Gastrocnemius medialis (tissue), 4 donors: ENCODE measurements around the gene TCF7L2. TPM values are rescaled to one million over a fixed set of nuclear protein-coding genes. Genes with fewer than 3 reads are reported as not detected.

ENCODE experiments used
- ATAC-seq, 2 donors: fragments of 150-250 bp; one replicate each; pipeline ENCODE4 v1.9.1; 2016
- DNase-seq, 2 donors: peaks; one replicate each; pipeline ENCODE4 v3.0.0-alpha.2; 2019
- H3K27ac ChIP-seq, 4 donors: fragments of 200-600 bp; sonication (generic); 1 replicate in 1 of 4; 2 replicates in 3 of 4; pipeline ENCODE4 v1.5.1; 2016 to 2018; ENCODE audit warnings: mild to moderate bottlenecking in 2 of 4, moderate library complexity in 1 of 4
- H3K27me3 ChIP-seq, 3 donors: fragments of 200-600 bp; sonication (generic) in 2 of 3; 1 replicate in 1 of 3; 2 replicates in 2 of 3; pipeline versions ENCODE4 v1.5.1 to v1.6.0; 2016 to 2019; ENCODE audit warnings: mild to moderate bottlenecking in 1 of 3, moderate library complexity in 1 of 3
- H3K36me3 ChIP-seq, 2 donors: fragments of 200-600 bp; sonication (generic) in 1 of 2; one replicate each; pipeline ENCODE4 v1.5.1; 2017 to 2018
- H3K4me1 ChIP-seq, 2 donors: fragments of 200-600 bp; sonication (generic) in 1 of 2; one replicate each; pipeline ENCODE4 v1.5.1; 2016 to 2017; ENCODE audit warnings: mild to moderate bottlenecking in 2 of 2
- H3K4me3 ChIP-seq, 4 donors: fragments of 200-600 bp; sonication (generic) in 3 of 4; 1 replicate in 1 of 4; 2 replicates in 3 of 4; pipeline ENCODE4 v1.5.1; 2016 to 2019; ENCODE audit warnings: mild to moderate bottlenecking in 2 of 4
- H3K9me3 ChIP-seq, 3 donors: fragments of 200-600 bp; sonication (generic) in 2 of 3; 1 replicate in 1 of 3; 2 replicates in 2 of 3; pipeline ENCODE4 v1.5.1; 2016 to 2019
- CTCF ChIP-seq, 5 experiments: fragments of 450-650 bp in 3 of 5; fragments of 200-600 bp in 2 of 5; sonication (generic) in 2 of 5; IDR thresholded peaks in 4 of 5; conservative IDR thresholded peaks in 1 of 5; 1 replicate in 4 of 5; 2 replicates in 1 of 5; pipeline ENCODE4 v1.5.1; 2016 to 2019; ENCODE audit warnings: antibody characterized with exemption in 5 of 5, mild to moderate bottlenecking in 3 of 5, moderate library complexity in 3 of 5
- POLR2A ChIP-seq, 2 donors: fragments of 450-650 bp; IDR thresholded peaks; one replicate each; pipeline ENCODE4 v1.6.1; 2017; ENCODE audit warnings: antibody characterized with exemption in 2 of 2, mild to moderate bottlenecking in 2 of 2, moderate library complexity in 2 of 2
- in situ Hi-C, 4 donors: fragments of 200-750 bp; cut with MboI; loops; one replicate each; pipeline versions ENCODE4 v1.15.0 to v1.8.0; 2017; ENCODE audit warnings: low sequenced_read_pairs in 4 of 4
- intact Hi-C: fragments of 100-400 bp; cut with DNase I; formaldehyde crosslinking; loops from one replicate; pipeline ENCODE4 v1.15.1; 2023; ENCODE audit warnings: low total_unique reads
- total RNA-seq, 4 donors: library from RNA; depleted of rRNA; stranded (reverse); fragments of >200 nt; gene quantifications; one replicate each; pipeline versions ENCODE4 v1.1.0 to v1.2.3, GENCODE V29; 2016

TCF7L2 gene
- total RNA-seq, 4 donors from 2014 or later: 4.6 to 5.1 (median 5.0) TPM

DNA sequence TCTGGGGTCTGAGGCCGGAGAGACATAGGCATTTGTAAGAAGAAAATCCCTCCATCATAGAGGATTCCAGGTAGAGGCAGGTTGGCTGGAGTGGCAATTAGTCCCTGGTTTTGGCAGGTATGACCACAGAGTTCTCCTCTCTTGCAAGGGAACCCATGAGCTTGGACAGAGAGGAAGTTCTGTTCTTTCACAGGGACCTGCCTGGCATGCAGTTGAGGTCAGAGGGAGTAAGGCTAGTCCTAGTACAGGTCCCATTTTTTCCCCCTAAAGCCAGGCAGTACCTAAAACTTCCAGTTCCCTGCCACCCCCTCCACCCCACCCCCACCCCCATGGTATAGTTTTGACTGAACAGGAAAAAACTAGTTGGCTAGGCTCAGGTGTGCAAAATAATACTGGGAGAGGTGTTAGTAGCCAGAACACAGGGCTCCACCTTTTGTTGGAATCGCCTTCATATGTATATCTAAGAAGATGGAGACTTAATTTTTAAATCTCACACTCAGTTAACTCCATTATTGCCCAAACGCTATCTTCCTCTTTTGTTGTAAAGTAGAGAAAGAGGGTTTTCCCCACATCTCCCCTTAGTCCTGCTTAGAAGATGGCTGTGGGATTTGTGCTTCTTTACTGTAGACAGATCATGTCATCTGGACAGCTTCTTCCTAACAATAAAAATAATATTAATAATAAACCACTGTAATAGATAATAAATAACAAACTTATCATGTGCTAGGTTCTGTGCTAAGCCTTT lies 188.1 kb downstream of the TCF7L2 start:
- H3K36me3 ChIP-seq: peaks cover 0 to 12% of the 10 kb centered on the region in 2 donors
- no peaks in the 10 kb centered on the region for H3K9me3 ChIP-seq
- in situ Hi-C loops (loop anchor here in 3 of 4 donors (25.0 kb wide), 3 partner anchors 249 to 576 kb away; no protein-coding TSS in a partner anchor), intact Hi-C loops (no loop called here)
- no peak for ATAC-seq
- no peak overlapping the region for H3K27ac ChIP-seq
- H3K4me3 ChIP-seq: no peak overlapping the region
- no peak for DNase-seq
- TF ChIP-seq POLR2A (IDR thresholded peaks at IDR 0.05) (no peak), CTCF (IDR thresholded peaks at IDR 0.05 in 4 of 5, conservative IDR thresholded peaks at IDR 0.05 in 1 of 5) (no peak)
- H3K4me1 ChIP-seq: peaks cover 3 to 5% of the 10 kb centered on the region in 2 donors
- H3K27me3 ChIP-seq: no peaks in the 10 kb centered on the region

DNA sequence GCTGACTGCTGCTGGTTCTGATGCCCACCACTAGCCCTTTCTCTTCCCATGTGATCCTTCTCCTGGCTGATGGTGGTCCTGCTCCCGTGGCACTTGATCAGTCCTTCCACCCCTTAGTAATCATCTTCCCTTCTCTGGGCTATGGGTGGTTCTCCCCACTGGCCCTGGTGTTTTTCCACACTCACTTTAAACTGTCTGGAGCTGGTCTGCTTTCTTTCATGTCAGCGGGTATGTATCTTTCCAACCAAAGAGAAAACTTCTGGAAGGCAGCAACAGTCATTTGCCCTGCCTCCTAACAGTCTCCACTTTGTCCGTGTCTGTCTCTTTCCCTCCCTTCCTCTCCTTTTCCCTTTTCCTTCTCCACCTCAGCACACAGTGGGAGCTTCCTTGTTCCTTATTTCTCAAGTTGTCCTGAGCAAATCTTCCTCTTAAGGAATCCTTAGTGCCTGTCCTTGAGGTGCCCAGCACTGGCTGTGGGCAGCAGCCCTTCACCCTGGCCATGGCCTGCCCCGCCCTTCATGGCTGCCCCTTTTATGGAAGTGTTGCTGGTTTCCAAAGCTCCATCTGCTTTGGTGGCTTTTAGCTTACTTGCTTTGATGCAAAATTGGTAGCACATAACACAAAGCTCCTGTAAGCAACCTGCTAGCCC lies 189.0 kb downstream of the TCF7L2 start:
- peaks cover 0 to 14% of the 10 kb centered on the region in 2 donors for H3K36me3 ChIP-seq
- TF ChIP-seq POLR2A (IDR thresholded peaks at IDR 0.05) (no peak), CTCF (IDR thresholded peaks at IDR 0.05 in 4 of 5, conservative IDR thresholded peaks at IDR 0.05 in 1 of 5) (no peak)
- H3K27ac ChIP-seq: no peak overlapping the region
- in situ Hi-C loops: loop anchor here in 3 of 4 donors (25.0 kb wide), 3 partner anchors 248 to 577 kb away; no protein-coding TSS in a partner anchor
- H3K4me3 ChIP-seq: no peak overlapping the region
- H3K4me1 ChIP-seq: no peaks in the 10 kb centered on the region
- no peaks in the 10 kb centered on the region for H3K27me3 ChIP-seq
- no peaks in the 10 kb centered on the region for H3K9me3 ChIP-seq
- intact Hi-C loops: no loop called here
- ATAC-seq (no peak), DNase-seq (no peak)

GRCh38 chr10:113139699-113140098 lies 189.7 kb downstream of the TCF7L2 start:
- Histone ChIP-seq H3K27me3 (no peaks in the 10 kb centered on the region), H3K36me3 (peaks cover 0 to 14% of the 10 kb centered on the region in 2 donors), H3K4me1 (no peaks in the 10 kb centered on the region), H3K27ac (no peak overlapping the region), H3K4me3 (no peak overlapping the region), H3K9me3 (no peaks in the 10 kb centered on the region)
- ATAC-seq: no peak
- no peak for TF ChIP-seq POLR2A (IDR thresholded peaks at IDR 0.05)
- no peak for TF ChIP-seq CTCF (IDR thresholded peaks at IDR 0.05 in 4 of 5, conservative IDR thresholded peaks at IDR 0.05 in 1 of 5)
- intact Hi-C loops: no loop called here
- in situ Hi-C loops: loop anchor here in 3 of 4 donors (25.0 kb wide), 3 partner anchors 248 to 577 kb away; no protein-coding TSS in a partner anchor
- DNase-seq: no peak

DNA sequence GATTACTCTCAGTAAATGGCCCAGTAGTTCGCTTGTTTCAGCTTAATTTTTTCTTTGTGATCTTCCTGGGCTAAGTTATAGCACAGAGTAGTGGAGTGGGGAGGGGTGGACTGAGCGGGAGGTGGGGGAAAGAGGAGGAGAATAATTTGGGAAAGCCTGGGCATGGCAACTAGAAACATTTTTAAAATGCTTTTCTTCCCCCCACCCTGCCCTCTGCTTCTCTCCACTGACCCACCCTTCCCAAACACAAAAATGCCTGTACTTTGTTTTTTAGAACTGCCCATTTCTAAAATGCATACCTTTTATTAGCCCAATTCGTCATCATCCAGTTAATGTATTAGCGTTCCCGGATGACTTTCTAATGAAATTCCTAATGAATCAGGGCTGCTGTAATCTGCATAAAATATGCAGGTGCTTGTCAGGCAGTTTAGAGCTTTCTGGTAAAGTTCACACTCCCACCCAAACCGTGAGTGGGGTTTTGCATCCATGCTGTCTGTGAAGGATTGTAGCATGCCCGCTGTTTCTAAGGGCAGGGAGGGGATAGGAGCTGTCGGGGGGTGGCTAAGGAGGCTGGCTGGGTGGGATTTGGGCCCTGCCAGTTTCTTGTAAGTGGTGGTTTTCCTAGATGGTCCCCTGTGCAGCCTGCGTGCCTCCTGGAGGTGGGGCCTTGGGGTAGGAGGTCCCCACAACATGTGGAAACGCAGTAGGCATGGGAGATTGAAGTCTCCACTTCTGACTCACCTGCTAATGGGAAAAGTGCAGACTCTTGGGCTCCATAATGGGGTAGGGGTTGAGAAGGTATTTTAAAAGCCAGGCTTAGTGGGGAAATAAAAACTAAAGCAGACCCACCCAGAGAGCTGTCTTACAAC lies 190.3 kb downstream of the TCF7L2 start:
- Histone ChIP-seq H3K9me3 (no peaks in the 10 kb centered on the region), H3K4me3 (no peak overlapping the region), H3K27me3 (no peaks in the 10 kb centered on the region), H3K4me1 (no peaks in the 10 kb centered on the region), H3K36me3 (peaks cover 0 to 14% of the 10 kb centered on the region in 2 donors), H3K27ac (no peak overlapping the region)
- DNase-seq: no peak
- TF ChIP-seq POLR2A (IDR thresholded peaks at IDR 0.05) (no peak), CTCF (IDR thresholded peaks at IDR 0.05 in 4 of 5, conservative IDR thresholded peaks at IDR 0.05 in 1 of 5) (no peak)
- in situ Hi-C loops (loop anchor here in 3 of 4 donors (25.0 kb wide), 3 partner anchors 247 to 578 kb away; no protein-coding TSS in a partner anchor), intact Hi-C loops (no loop called here)
- ATAC-seq: no peak
